GM21528 (cell line): Measurements from ENCODE around the gene HRH3.

Experiments
- ATAC-seq: cut with Tn5 transposase; IDR thresholded peaks from one replicate; pipeline ENCODE4 v1.9.1; 2021; ENCODE audit warnings: mild to moderate bottlenecking, moderate library complexity; ENCODE audit not compliant: unreplicated experiment, low FRiP score

HRH3 gene

GRCh38 chr20:62202083-62202395, 18.0 kb downstream of the HRH3 start:
- no peak for ATAC-seq

- ATAC-seq, result no peak
These were observed 18.6 kb downstream of the HRH3 start for GRCh38 chr20:62201173-62202082.

GRCh38 chr20:62200491-62201172, 19.4 kb downstream of the HRH3 start:
- ATAC-seq, result no peak

- ATAC-seq, result no peak
These were observed 21.1 kb downstream of the HRH3 start for GRCh38 chr20:62198931-62199330.

GRCh38 chr20:62198496-62198895, 21.6 kb downstream of the HRH3 start:
- no peak for ATAC-seq

- ATAC-seq, result no peak
These were observed 22.3 kb downstream of the HRH3 start for GRCh38 chr20:62197801-62198200.

GRCh38 chr20:62197311-62197710, 22.8 kb downstream of the HRH3 start:
- no peak for ATAC-seq

GRCh38 chr20:62196286-62196685, 23.8 kb downstream of the HRH3 start:
- ATAC-seq, result no peak

GRCh38 chr20:62195736-62196135, 24.3 kb downstream of the HRH3 start:
- ATAC-seq, result no peak

GRCh38 chr20:62195075-62195405, 25.0 kb downstream of the HRH3 start:
- ATAC-seq, result no peak

- ATAC-seq, result no peak
These were observed 26.7 kb downstream of the HRH3 start for GRCh38 chr20:62193079-62194025.

- no peak for ATAC-seq
These were observed 27.4 kb downstream of the HRH3 start for GRCh38 chr20:62192635-62193034.

GRCh38 chr20:62191781-62192559, 28.1 kb downstream of the HRH3 start:
- no peak for ATAC-seq

GRCh38 chr20:62190639-62191411, 29.3 kb downstream of the HRH3 start:
- no peak for ATAC-seq

GRCh38 chr20:62186887-62187866, 32.9 kb downstream of the HRH3 start:
- no peak for ATAC-seq

GRCh38 chr20:62186096-62186426, 34.0 kb downstream of the HRH3 start:
- no peak for ATAC-seq

GRCh38 chr20:62183426-62184142, 36.5 kb downstream of the HRH3 start:
- ATAC-seq, result no peak
